Measurements from ENCODE around the gene AADACL2.

The AADACL2 gene, protein sequence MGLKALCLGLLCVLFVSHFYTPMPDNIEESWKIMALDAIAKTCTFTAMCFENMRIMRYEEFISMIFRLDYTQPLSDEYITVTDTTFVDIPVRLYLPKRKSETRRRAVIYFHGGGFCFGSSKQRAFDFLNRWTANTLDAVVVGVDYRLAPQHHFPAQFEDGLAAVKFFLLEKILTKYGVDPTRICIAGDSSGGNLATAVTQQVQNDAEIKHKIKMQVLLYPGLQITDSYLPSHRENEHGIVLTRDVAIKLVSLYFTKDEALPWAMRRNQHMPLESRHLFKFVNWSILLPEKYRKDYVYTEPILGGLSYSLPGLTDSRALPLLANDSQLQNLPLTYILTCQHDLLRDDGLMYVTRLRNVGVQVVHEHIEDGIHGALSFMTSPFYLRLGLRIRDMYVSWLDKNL

GRCh38 chr3:151733613-151734012 lies at the start of gene AADACL2:
Gene AADACL2, plus strand, starts transcription at chr3:151733927. Its CDS starts 109 bp downstream, at chr3:151734036.
- Mint-ChIP-seq H3K4me3 (no peak within 1 kb of the TSS), H3K36me3 (no peaks in the 10 kb centered on the region), H3K4me1 (no peaks in the 10 kb centered on the region), H3K27me3 (no peaks in the 10 kb centered on the region), H3K27ac (no peak within 1 kb of the TSS), H3K9me3 (no peaks in the 10 kb centered on the region)
- CTCF ChIA-PET, result no interaction called here
- no peak for DNase-seq

GRCh38 chr3:151684094-151684493 lies 49.6 kb upstream of the AADACL2 start:
- DNase-seq, result no peak
- Mint-ChIP-seq H3K27ac (no peak overlapping the region), H3K4me1 (no peaks in the 10 kb centered on the region), H3K9me3 (no peaks in the 10 kb centered on the region), H3K36me3 (no peaks in the 10 kb centered on the region), H3K27me3 (no peaks in the 10 kb centered on the region), H3K4me3 (no peak overlapping the region)
- CTCF ChIA-PET, result no interaction called here

DNA sequence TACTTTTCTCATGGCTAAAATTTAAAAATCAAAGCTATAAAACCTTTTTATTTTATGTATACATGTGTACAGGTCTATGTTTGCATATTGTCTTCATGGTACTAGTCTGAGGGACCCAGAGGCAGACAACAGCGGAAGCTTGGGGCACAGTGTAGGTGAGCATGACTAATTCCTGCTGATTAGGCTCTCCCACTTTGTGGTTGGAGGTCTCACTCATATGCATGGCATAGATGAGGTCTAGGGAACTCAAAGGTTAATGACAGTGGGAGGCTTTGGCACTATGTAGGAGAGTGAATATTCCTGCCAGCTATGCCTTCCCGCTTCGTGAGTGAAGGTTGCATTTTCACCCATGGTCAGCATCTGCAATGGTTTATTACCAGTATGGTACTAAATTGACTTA lies 47.5 kb upstream of the AADACL2 start:
- Mint-ChIP-seq H3K4me1 (no peaks in the 10 kb centered on the region), H3K4me3 (no peak overlapping the region), H3K27ac (no peak overlapping the region), H3K27me3 (no peaks in the 10 kb centered on the region), H3K36me3 (no peaks in the 10 kb centered on the region), H3K9me3 (no peaks in the 10 kb centered on the region)
- CTCF ChIA-PET, result no interaction called here
- DNase-seq, result no peak

GRCh38 chr3:151687076-151687475 lies 46.7 kb upstream of the AADACL2 start:
- H3K36me3 Mint-ChIP-seq, result no peaks in the 10 kb centered on the region
- H3K4me3 Mint-ChIP-seq, result no peak overlapping the region
- no peak overlapping the region for H3K27ac Mint-ChIP-seq
- DNase-seq, result no peak
- no peaks in the 10 kb centered on the region for H3K4me1 Mint-ChIP-seq
- CTCF ChIA-PET, result no interaction called here
- H3K9me3 Mint-ChIP-seq, result no peaks in the 10 kb centered on the region
- H3K27me3 Mint-ChIP-seq, result no peaks in the 10 kb centered on the region

GRCh38 chr3:151688571-151688970 lies 45.2 kb upstream of the AADACL2 start:
- no peak overlapping the region for H3K27ac Mint-ChIP-seq
- DNase-seq, result no peak
- CTCF ChIA-PET, result no interaction called here
- no peaks in the 10 kb centered on the region for H3K36me3 Mint-ChIP-seq
- no peaks in the 10 kb centered on the region for H3K9me3 Mint-ChIP-seq
- no peaks in the 10 kb centered on the region for H3K4me1 Mint-ChIP-seq
- H3K27me3 Mint-ChIP-seq, result no peaks in the 10 kb centered on the region
- H3K4me3 Mint-ChIP-seq, result no peak overlapping the region

- CTCF ChIA-PET, result no interaction called here
- Mint-ChIP-seq H3K4me1 (no peaks in the 10 kb centered on the region), H3K4me3 (no peak overlapping the region), H3K27me3 (no peaks in the 10 kb centered on the region), H3K36me3 (no peaks in the 10 kb centered on the region), H3K27ac (no peak overlapping the region), H3K9me3 (no peaks in the 10 kb centered on the region)
- no peak for DNase-seq
These were observed 43.1 kb upstream of the AADACL2 start for GRCh38 chr3:151690645-151691044.

DNA sequence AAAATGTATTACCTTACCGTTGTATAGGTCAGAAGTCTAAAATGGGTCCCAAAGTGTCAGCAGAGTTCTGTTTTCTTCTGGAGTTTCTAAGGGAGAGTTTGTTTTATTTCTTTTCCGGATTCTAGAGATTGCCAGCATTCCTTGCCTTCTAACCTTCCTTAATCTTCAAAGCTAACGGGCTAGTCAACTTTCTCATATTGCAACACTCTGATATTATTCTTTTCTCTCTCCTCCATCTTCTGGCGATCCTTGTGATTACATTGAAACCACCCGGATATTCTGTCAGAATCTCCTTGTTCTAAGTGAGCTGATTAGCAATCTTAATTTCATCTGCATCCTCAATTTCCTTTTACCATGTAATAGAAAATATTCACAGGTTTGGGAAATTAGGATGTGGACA lies 36.2 kb upstream of the AADACL2 start:
- H3K27ac Mint-ChIP-seq, result no peak overlapping the region
- H3K27me3 Mint-ChIP-seq, result no peaks in the 10 kb centered on the region
- H3K4me1 Mint-ChIP-seq, result no peaks in the 10 kb centered on the region
- DNase-seq, result no peak
- CTCF ChIA-PET, result no interaction called here
- H3K9me3 Mint-ChIP-seq, result no peaks in the 10 kb centered on the region
- no peaks in the 10 kb centered on the region for H3K36me3 Mint-ChIP-seq
- no peak overlapping the region for H3K4me3 Mint-ChIP-seq

DNA sequence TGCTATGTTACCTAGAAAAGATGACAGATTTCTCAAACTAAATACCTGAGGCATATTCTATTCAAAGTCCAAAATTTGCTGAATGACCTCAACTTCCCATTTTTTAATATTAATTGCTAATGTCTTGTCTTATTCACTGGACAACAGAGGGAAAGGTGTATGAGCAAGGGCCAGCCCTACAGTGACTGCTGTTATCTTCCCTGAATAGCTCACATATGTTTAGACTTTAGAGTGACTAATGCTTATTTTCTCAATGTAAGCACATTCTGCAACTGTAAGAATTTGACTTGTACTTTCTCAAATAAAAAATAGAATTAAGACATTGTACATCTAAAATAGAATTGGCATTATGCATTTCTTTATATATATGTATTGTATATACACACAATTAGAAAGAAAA lies 26.5 kb upstream of the AADACL2 start:
- no peak for DNase-seq
- CTCF ChIA-PET, result no interaction called here
- no peaks in the 10 kb centered on the region for H3K4me1 Mint-ChIP-seq
- no peak overlapping the region for H3K4me3 Mint-ChIP-seq
- H3K27ac Mint-ChIP-seq, result no peak overlapping the region
- no peaks in the 10 kb centered on the region for H3K9me3 Mint-ChIP-seq
- H3K36me3 Mint-ChIP-seq, result no peaks in the 10 kb centered on the region
- peaks cover 6% of the 10 kb centered on the region for H3K27me3 Mint-ChIP-seq

- DNase-seq, result no peak
- peaks cover 6% of the 10 kb centered on the region for H3K27me3 Mint-ChIP-seq
- CTCF ChIA-PET, result no interaction called here
- no peaks in the 10 kb centered on the region for H3K9me3 Mint-ChIP-seq
- H3K36me3 Mint-ChIP-seq, result no peaks in the 10 kb centered on the region
- no peak overlapping the region for H3K27ac Mint-ChIP-seq
- no peaks in the 10 kb centered on the region for H3K4me1 Mint-ChIP-seq
- H3K4me3 Mint-ChIP-seq, result no peak overlapping the region
These were observed 24.9 kb upstream of the AADACL2 start for GRCh38 chr3:151708868-151709267.

GRCh38 chr3:151709847-151710246 lies 23.9 kb upstream of the AADACL2 start:
- Mint-ChIP-seq H3K36me3 (no peaks in the 10 kb centered on the region), H3K4me1 (no peaks in the 10 kb centered on the region), H3K9me3 (no peaks in the 10 kb centered on the region), H3K4me3 (no peak overlapping the region), H3K27ac (no peak overlapping the region), H3K27me3 (peaks cover 6% of the 10 kb centered on the region)
- no peak for DNase-seq
- CTCF ChIA-PET, result interaction anchor here (0.8 kb wide), 1 partner anchor 25 kb away, joined by 3 read pairs; no protein-coding TSS in a partner anchor

GRCh38 chr3:151721294-151721693 lies 12.4 kb upstream of the AADACL2 start:
- CTCF ChIA-PET, result no interaction called here
- Mint-ChIP-seq H3K27me3 (peaks cover 4% of the 10 kb centered on the region), H3K4me3 (no peak overlapping the region), H3K4me1 (no peaks in the 10 kb centered on the region), H3K36me3 (no peaks in the 10 kb centered on the region), H3K9me3 (no peaks in the 10 kb centered on the region), H3K27ac (no peak overlapping the region)
- no peak for DNase-seq

GRCh38 chr3:151722856-151723255 lies 10.9 kb upstream of the AADACL2 start:
- H3K4me1 Mint-ChIP-seq, result no peaks in the 10 kb centered on the region

DNA sequence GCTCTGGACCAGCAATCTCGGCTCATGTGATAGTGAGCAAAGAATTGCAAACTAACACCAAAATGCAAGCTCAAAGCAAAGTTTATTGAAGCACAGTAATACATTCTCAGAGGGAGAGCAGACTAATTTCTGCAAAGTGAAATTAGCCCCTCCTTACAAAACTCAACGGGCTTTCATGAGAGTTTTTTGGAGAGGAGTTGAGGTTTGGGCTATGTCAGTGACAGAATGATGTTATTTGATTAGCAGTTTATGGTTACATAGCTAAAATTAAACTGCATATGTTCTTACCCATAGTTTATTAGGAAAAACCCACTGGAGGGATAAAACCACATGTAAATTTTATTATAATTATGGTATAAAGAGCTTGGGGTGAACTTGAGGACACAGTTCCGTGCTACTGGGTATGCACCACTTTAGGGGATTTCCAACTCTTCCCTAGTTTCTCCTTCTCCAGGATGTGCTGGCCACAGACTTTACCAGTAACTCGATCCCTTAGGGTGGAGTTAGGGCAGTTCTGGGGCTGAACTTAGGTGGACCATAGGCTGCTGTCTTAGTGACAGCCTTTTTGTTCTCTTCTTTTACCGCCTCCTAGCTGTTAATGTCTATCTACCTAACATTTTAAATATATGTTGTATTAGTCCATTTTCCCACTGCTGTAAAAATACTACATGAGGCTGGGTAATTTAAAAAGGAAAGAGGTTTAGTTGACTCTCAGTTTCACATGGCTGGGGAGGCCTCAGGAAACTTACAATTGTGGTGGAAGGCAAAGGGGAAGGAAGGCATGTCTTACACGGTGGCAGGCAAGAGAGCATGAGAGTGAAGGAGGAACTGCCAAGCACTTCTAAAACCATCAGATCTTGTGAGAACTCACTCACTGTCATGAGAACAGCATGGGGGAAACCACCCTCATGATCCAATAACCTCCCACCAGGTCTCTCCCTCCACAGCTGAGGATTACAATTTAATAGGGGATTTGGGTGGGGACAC lies 8.9 kb upstream of the AADACL2 start:
- no peaks in the 10 kb centered on the region for H3K9me3 Mint-ChIP-seq
- CTCF ChIA-PET, result no interaction called here
- no peak for DNase-seq
- H3K4me1 Mint-ChIP-seq, result no peaks in the 10 kb centered on the region
- H3K27ac Mint-ChIP-seq, result no peak overlapping the region
- H3K36me3 Mint-ChIP-seq, result no peaks in the 10 kb centered on the region
- H3K27me3 Mint-ChIP-seq, result peaks cover 4% of the 10 kb centered on the region
- H3K4me3 Mint-ChIP-seq, result no peak overlapping the region

More at GRCh38 chr3:151722856-151723255, 10.9 kb upstream of the AADACL2 start:
- CTCF ChIA-PET, result no interaction called here
- Mint-ChIP-seq H3K27me3 (peaks cover 4% of the 10 kb centered on the region), H3K4me3 (no peak overlapping the region), H3K27ac (no peak overlapping the region), H3K36me3 (no peaks in the 10 kb centered on the region), H3K9me3 (no peaks in the 10 kb centered on the region)
- DNase-seq, result no peak

GRCh38 chr3:151726016-151726415 lies 7.7 kb upstream of the AADACL2 start:
- CTCF ChIA-PET, result no interaction called here
- Mint-ChIP-seq H3K27ac (no peak overlapping the region), H3K27me3 (peaks cover 4% of the 10 kb centered on the region), H3K4me1 (no peaks in the 10 kb centered on the region), H3K4me3 (no peak overlapping the region), H3K36me3 (no peaks in the 10 kb centered on the region), H3K9me3 (no peaks in the 10 kb centered on the region)
- no peak for DNase-seq

- no peaks in the 10 kb centered on the region for H3K4me1 Mint-ChIP-seq
- H3K27me3 Mint-ChIP-seq, result no peaks in the 10 kb centered on the region
- no peaks in the 10 kb centered on the region for H3K36me3 Mint-ChIP-seq
These were observed 866 bp upstream of the AADACL2 start for GRCh38 chr3:151732861-151733260.

More at GRCh38 chr3:151732861-151733260, 866 bp upstream of the AADACL2 start:
- Mint-ChIP-seq H3K4me3 (no peak overlapping the region), H3K27ac (no peak overlapping the region), H3K9me3 (no peaks in the 10 kb centered on the region)
- CTCF ChIA-PET, result no interaction called here
- no peak for DNase-seq
